Retinal pigment epithelial cell (primary cell): ENCODE data around the gene SND1.

Experiments used
- DNase-seq: peaks from one replicate; pipeline ENCODE4 v3.0.0-alpha.2; 2010; ENCODE audit warnings: low read depth
- H3K4me3 ChIP-seq: 2 replicates; pipeline ENCODE4 v1.5.1; 2011; ENCODE audit warnings: mild to moderate bottlenecking, low read length, control low read depth, moderate library complexity
- CTCF ChIP-seq: conservative IDR thresholded peaks from 2 replicates; pipeline ENCODE4 v1.5.1; 2011; ENCODE audit warnings: low read depth, low read length, control low read depth, inconsistent platforms

Gene SND1

GRCh38 chr7:127683776-127684681 lies 32.0 kb downstream of the SND1 start:
- no peak for DNase-seq
- TF ChIP-seq CTCF: no peak
- no peak overlapping the region for H3K4me3 ChIP-seq

- no peak for TF ChIP-seq CTCF
- no peak overlapping the region for H3K4me3 ChIP-seq
- DNase-seq: no peak
These were observed 37.3 kb downstream of the SND1 start for GRCh38 chr7:127689194-127689772.

GRCh38 chr7:127690337-127690736 lies 38.3 kb downstream of the SND1 start:
- no peak for DNase-seq
- TF ChIP-seq CTCF: no peak
- H3K4me3 ChIP-seq: no peak overlapping the region

- H3K4me3 ChIP-seq: no peak overlapping the region
- DNase-seq: no peak
- no peak for TF ChIP-seq CTCF
These were observed 38.8 kb downstream of the SND1 start for GRCh38 chr7:127690806-127691205.

- no peak for DNase-seq
- TF ChIP-seq CTCF: no peak
These were observed 40.2 kb downstream of the SND1 start for GRCh38 chr7:127692200-127692599.

GRCh38 chr7:127699853-127700252 lies 47.9 kb downstream of the SND1 start:
- no peak for DNase-seq
- TF ChIP-seq CTCF: no peak

More at GRCh38 chr7:127692200-127692599, 40.2 kb downstream of the SND1 start:
- no peak overlapping the region for H3K4me3 ChIP-seq

More at GRCh38 chr7:127699853-127700252, 47.9 kb downstream of the SND1 start:
- H3K4me3 ChIP-seq: no peak overlapping the region
